GM19397 (cell line): Measurements from ENCODE around the gene SPACA4.
"Not testable (repeated sequence)": the region's sequence is repeated elsewhere in the genome, so short reads cannot be mapped to it uniquely, and the experiment has no call there.

Experiments used
- ATAC-seq: cut with Tn5 transposase; IDR thresholded peaks from one replicate; pipeline ENCODE4 v1.9.1; 2021; ENCODE audit warnings: mild to moderate bottlenecking, moderate library complexity; ENCODE audit not compliant: unreplicated experiment

Gene SPACA4

GRCh38 chr19:48618278-48618915 lies 11.9 kb downstream of the SPACA4 start:
- no peak for ATAC-seq

GRCh38 chr19:48618916-48619691 lies 12.6 kb downstream of the SPACA4 start, which contains the start of the genes RPL18 and SPHK2:
TSS of gene RPL18 (minus strand) at chr19:48619178. CDS start at chr19:48619143, 35 bp downstream.
TSS of gene SPHK2 (plus strand) at chr19:48619506. CDS start at chr19:48620515, 1,009 bp downstream.
- ATAC-seq: peak; percentile 77

- no peak for ATAC-seq
Measured at GRCh38 chr19:48619692-48620585, 13.4 kb downstream of the SPACA4 start.

- ATAC-seq: no peak
Measured at GRCh38 chr19:48623556-48624066, 17.1 kb downstream of the SPACA4 start.

GRCh38 chr19:48624067-48624594 lies 17.6 kb downstream of the SPACA4 start:
- peak; percentile 56 for ATAC-seq

- no peak for ATAC-seq
Measured at GRCh38 chr19:48624791-48625723, 18.5 kb downstream of the SPACA4 start.

- ATAC-seq: no peak
Measured at GRCh38 chr19:48625891-48626327, 19.4 kb downstream of the SPACA4 start.

GRCh38 chr19:48627201-48627864 lies 20.8 kb downstream of the SPACA4 start:
- ATAC-seq: no peak

GRCh38 chr19:48627865-48628314 lies 21.3 kb downstream of the SPACA4 start:
- no peak for ATAC-seq

GRCh38 chr19:48628486-48629296 lies 22.1 kb downstream of the SPACA4 start:
- ATAC-seq: no peak

- ATAC-seq: no peak
Measured at GRCh38 chr19:48629297-48629598, 22.7 kb downstream of the SPACA4 start.

GRCh38 chr19:48629599-48630295 lies 23.2 kb downstream of the SPACA4 start:
- ATAC-seq: no peak

GRCh38 chr19:48630296-48631063 lies 23.9 kb downstream of the SPACA4 start:
- ATAC-seq: no peak

- no peak for ATAC-seq
Measured at GRCh38 chr19:48631225-48631624, 24.7 kb downstream of the SPACA4 start.

- not testable (repeated sequence) for ATAC-seq
Measured at GRCh38 chr19:48632286-48632685, 25.7 kb downstream of the SPACA4 start.

- no peak for ATAC-seq
Measured at GRCh38 chr19:48632692-48633147, 26.2 kb downstream of the SPACA4 start.
